ENCODE measurements around the gene VEPH1.

The VEPH1 gene

DNA sequence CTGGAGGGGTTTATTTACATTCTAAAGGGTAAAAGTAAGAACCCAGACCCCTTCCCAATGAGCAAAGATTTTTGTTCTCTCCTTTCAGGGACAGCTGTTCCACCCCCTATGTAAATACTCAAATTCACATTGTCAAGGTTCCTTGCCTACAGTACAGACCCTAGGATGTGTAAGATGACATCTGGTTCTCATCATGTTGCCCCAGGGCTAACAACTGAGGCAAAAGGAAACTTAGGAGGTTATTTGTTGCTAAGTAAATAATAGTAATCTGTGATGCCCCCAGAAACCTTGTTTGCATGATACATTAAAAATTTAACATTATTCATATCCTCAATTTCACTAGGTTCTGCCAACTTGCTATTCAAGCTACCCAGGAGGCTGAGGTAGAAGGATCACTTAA is 208.3 kb downstream of the VEPH1 start:
- no peak for DNase-seq

DNA sequence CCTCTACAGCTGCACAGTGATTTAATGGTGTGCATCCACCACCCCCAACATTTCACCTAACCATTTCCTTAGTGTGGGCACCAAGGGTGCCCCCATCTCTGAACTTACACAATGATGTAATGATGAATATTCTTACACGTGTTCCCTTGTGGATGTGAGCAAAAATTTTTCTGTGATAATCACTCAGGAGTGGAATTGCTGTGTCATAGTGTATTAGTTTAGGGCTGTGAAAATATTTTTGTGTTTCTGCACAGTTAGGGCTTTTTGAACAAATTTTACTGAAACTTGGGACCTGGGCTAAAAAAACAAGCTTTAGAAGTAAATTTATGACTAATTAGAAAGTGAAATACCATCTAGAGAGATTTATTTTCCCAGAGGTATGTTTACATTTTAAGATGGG is 208.7 kb downstream of the VEPH1 start:
- no peak for DNase-seq

DNA sequence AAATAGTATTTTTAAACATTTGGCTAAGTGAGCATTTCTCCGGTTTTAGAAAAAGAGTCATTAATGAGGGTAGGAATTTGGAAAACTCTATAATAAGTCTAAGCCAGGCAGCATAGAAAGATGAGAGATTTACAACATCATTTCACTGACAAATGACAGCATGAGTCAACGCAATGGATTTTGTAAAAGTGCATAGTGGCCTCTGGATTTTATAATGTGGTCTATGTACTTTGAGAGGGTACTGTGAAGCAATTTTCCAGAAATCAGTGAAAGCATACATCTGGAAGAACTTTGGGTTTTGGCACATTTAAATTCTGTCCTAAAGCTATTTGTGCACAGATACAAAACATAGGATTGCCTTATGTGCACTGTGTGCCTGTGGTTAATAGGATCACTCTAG is 212.4 kb downstream of the VEPH1 start:
- DNase-seq = no peak

DNA sequence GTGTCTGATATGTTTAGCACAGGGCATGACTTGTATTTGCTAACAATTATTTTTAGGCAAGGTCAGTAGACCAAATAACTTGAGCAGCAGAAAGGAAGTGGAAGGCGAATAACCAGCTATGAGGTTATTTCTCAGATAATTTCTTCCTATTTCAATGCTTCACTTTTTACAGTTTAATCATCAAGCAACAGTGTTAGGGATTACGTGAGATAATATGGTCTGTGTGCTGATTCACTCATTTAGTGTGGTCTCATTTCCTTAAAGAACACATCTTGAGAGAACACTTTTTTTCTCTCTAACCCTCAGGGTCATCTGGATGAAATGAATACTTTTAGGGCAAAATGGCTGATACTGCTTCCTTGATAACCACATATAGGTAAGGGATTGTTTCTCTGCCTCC is 217.2 kb downstream of the VEPH1 start:
- no peak for DNase-seq

DNA sequence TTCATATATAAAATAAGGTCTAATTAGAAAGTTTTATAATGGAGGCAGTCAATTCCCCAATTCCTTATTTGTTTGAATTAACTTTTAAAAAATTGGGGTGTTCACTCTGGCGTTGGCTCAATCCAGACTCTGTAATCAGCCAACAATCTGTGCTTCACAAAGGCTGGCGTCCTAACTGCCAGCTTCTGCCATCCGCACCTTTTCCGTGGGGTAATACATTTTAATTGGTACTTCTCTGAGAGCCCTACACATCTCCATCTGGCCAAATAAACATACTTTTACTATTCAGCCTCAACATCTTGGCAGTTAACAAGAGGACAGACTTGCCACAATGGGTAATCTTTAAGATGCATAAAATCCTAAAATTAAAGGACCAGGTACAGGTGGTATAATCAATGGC is 218.1 kb downstream of the VEPH1 start:
- DNase-seq = no peak

DNA sequence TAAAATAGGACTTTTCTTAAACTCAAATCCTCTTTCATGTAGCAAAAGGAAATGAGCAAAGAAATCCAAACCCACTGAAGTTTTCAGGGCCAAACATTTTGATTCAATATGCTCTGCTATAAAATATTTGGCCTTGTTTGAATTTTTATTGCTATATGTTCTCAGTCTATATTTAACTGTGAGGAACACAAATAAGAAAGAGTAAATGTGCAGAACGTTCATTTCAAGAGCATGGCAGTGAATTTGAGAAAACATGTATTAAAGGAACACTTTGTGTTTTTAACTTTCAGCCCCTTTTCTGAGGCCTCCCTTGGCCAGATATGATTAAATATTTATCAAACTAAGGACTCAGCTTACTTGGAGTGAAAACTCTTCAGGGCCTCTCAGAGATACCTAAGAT is 218.5 kb downstream of the VEPH1 start:
- no peak for DNase-seq

DNA sequence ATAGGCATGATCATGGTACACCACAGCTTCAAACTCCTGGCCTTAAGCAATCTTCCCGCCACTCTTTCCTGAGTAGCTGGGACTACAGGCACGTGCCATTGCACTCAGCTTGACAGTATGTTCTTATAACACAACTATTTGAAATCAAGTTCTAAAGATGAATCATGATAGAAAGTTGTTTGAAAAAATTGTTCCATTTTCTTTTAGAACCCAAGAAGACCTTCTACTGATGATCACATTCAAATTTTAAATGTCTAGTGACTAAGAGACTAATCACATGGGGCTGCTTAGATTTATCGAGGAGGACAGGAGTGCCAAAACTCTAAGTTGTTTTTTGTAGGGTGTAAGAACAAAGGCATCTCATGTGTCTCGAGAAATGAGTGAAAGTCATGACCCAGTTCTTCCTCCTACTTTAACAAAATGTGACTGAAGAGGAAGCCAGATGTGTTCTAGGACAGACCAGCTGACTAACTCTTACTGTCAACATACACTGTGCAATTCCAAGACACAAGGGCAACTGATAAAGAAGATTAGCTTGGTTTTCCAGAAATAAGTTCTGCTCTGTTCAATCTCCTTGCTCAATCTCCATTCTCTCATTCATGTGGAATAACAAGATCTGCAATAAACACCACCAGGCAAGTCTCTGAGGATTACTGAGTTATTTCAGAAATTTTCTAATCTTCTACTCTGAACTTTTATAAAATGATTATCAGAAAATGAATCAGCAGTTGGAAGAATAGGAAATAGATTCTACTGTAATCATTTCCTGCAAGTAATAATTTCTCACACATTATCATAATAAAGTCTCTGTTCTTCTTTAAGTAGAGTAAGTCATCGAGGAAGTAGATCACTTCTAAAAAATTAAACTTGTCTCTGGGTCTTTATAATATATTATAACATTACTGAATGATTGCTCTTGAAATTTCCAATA is 220.7 kb downstream of the VEPH1 start:
- no peak for DNase-seq

DNA sequence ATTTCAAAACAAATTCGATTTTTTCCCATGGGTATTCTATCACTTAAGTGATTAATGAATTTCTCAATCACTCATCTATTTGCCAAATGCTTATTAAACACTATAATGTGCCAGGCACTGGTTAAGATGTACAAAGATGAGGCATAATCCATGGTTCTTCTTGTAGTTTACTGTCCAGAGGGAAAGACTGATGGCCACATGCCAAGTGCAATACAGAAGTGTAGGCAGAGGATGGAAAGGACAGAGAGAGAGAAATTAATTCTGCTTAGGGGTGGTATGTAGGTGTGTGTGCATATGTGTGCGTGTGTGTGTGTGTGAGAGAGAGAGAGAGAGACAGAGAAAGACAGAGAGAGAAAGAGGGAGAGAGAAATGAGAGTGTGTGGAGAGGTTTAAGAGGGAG is 222.4 kb downstream of the VEPH1 start:
- no peak for DNase-seq

DNA sequence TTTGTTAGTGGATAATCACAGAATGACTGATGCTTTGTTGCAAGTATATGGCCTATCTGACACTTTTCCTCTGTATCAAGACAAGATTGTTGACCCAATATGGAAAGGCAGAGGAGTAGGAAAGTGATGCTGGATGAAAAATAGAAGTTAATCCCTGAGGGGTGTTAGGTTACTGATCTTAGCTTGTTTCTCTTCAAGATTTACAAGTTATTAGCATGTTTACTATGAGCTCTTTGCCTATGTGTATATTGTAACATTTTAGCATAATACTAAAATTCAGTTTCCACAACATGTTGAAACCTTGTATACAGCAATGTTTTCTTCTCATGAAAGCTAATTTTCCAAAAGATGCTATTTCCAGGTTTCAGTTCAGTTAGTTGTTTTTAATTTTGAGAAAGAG is 222.9 kb downstream of the VEPH1 start:
- no peak for DNase-seq

DNA sequence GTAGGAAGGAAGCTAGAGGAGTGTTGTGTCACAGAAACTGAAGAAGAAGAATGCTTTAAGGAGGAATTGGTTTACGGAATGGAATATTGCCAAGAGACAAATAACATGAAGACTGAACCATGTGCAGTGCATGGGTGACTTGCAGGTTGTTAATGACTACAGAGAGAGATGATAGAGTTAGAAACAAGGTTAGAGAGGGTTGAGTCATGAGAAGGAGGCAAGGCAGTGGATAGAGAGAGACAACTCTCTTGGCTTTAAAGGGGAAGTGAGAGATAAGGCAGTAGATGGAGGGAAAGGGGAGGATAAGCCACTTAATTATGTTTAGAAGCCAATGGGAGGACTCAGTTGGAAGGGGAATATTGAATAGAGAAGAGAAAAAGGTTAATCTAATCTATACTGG is 224.0 kb downstream of the VEPH1 start:
- no peak for DNase-seq

DNA sequence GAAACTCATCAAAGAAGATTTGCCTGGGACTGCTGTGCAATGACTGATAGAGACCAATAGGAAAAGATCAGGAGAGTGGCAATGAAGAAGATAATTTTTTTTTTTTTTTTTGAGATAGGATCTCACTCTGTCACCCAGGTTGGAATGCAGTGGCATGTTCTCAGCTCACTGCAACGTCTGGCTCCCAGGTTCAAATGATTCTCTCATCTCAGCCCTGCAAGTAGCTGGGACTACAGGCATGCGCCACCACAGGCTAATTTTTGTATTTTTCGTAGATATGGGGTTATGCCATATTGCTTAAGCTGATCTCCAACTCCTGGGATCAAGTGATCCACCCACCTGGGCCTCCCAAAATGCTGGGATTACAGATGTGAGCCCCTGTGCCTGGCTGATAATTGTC is 226.4 kb downstream of the VEPH1 start:
- DNase-seq = no peak

DNA sequence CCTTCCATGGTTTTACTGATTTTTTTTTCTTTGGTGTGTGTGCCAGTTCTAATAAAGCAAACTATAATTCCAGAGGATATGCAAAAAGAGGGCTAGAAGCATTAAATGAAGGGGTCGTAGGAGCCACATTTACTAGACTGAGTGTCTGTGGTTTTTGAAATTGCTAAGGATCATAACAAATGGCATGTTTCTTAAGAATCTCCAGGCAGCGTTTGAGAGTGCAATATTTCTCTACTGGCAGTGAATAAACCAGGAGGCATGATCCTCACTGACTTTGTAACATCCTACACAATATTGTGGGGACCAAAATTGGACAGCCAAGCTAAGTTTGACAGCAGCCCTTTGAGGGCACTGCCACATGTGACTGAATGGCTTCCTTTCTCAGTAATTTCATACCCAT is 227.4 kb downstream of the VEPH1 start:
- no peak for DNase-seq

DNA sequence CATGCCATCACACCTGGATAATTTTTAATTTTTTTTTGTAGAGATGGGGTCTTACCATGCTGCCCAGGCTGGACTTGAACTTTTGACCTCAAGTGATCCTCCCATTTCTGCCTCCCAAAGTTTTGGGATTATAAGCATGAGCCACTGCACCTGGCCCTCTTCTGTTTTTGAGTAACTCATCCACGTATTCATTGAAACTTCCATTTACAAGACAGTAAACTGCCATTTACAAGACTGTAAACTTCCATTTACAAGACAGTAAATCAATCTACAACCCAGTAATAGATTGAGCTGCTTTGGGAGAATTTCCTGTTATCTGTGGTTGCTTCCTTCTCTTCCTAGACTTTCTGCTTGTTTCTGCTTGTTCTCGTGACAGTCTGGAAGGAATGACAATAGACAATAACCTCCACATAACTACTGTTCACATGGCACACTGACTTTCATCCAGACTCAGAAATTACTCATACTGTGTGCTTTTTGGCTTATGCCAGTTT is 228.5 kb downstream of the VEPH1 start:
- DNase-seq = no peak

DNA sequence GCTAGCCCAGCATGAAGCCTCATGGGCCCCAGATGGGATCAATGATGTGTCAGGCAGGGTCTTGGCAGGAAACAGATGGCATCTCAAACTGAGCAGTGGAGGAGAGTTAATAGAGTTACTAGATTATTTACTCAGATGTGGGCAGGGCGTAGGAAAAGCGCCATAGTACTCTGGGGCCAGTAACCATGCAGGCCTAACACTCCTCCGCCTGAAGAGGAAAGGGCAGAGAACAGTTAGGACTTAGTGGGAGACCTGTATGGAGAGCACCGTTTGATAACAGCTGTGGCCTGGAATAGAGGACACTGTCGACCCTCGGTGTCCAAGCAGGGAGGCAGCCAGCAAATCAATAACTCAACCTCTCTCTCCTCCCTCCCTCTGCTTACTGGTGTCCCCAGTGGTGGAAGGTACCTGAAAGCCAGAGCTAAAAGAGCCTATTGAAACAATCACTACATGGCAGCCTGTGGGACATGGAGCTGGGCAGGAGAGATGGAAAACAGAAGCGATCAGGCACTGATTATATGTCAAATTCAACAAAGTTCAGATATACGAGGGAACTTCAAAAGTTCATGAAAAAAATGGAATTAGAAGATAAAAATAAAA is 231.8 kb downstream of the VEPH1 start:
- no peak for DNase-seq

DNA sequence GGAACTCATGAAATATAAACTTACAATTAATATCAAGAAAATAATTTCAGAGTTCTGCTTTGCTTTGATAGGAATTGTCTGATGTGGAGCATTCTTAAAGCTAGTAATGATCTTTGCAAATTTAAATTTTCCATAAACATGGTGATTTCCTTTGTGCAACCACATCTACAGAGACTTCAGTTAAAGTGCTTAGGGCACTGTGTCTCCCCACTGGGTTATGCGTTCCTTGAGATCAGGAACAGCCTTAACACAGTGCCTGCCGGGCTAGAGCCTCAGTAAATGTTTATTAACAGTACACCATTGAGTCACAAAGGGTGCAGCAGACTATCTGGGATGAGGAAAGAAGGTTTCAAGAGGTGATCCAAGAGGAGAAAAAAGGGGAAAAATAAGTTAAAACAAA is 235.2 kb downstream of the VEPH1 start:
- DNase-seq = no peak

DNA sequence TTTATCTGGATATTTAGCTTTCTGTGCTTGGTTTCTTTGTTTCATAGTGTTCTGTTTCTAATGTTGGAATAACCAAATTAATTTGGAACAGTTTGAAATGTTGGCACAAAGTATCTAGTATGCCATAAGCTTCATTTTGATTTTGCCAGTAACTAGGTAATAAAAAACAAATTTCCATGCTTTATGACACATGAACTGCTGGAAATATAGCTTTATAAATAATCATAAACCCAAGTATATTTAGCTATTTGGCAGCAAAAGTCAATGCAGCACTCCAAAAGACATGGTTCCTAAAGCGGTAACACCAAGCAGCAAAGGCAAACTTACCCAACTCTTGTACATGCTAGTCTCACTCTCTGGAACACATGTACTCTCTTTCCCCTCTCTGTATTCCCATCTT is 237.3 kb downstream of the VEPH1 start:
- DNase-seq = no peak

DNA sequence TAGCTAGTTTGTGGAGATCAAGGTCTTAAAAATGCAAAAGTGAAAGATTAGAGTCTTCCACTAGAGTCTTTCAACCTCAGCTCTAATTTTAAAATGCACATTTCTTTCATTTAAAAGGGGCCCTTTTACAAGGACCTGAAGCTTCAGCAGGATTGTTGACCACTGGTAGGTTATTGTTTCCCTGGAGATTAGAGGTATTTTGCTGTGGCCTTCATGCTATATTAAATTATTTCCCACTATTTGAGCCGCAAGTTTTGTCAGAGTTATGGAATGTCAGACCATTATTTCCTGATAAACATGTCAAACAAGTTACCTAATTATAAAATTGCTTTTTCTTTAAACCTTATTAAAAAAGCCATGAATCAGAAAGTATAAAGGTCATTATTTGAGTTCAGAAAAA is 240.2 kb downstream of the VEPH1 start:
- no peak for DNase-seq

DNA sequence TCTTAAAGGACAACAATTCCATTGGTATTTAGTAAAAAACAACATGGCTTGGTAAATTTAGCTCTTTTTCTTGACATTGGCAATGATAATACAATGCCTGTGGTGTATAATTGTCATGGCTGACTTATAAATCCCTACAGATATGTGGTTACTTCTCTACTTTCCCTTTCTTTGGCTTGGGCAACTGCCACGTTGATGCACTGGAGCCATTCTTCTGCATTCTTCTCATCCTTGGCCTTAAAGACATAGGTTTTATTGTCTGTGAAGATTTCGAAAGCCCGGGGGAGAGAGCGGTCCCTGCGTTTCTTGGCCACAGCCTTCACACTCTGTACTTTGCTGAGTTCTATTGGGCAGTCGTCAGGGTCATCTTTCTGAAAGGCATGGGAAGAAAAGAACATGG is 242.2 kb downstream of the VEPH1 start:
- DNase-seq = no peak

DNA sequence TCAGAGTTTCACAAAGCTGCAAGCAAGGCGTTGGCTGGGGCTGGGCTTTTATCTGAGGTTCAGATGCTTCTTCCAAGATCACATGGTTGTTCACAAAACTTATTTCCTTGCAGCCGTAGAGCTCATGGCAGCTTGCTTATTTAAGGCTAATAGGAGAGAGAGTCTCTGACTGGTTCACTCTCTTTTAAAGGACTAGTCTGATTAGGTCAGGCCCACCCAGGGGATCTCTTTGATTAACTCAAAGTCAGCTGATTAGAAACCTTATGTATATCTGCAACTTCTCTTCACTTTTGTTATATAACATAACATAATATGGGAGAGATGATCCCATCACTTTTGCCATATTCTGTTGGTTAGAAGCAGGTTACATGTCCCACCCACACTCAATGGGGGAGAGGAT is 243.4 kb downstream of the VEPH1 start:
- no peak for DNase-seq

DNA sequence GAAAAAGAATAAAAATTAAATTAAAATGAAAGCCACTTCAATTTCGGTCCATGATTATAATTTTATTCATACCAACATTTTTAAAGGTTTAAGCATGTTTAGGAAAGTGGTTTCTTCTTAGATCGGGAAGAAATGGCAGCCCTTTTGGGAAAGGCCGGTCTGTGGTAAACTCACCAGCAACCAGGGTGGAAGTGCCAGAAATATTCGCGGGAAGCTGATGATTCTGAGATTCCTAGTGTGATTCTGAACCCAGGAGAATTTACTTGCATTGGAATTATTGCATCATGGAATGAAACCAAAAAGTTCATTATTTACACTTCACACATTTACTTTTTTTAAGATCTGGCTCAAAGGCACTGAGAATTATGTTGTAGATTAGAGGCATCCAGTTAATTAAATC is 246.1 kb downstream of the VEPH1 start:
- DNase-seq = no peak

DNA sequence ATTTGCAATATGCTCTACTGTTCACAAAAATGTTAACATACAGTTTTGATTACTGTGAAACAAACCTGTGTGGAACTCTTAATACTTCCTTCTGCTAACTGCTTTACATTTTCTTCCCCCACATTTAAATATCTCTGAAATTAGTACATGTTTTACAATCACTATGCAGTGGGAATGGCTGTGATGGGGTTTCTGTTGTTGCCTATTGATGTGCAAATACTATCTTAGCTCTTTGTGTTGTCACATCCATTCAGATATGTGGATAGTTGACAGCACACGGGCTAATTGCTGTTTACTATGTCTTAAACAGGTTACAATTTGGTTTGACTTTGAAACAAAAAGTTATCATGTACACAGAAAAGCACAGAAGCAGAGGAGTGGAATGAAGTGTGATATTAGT is 247.4 kb downstream of the VEPH1 start:
- no peak for DNase-seq

DNA sequence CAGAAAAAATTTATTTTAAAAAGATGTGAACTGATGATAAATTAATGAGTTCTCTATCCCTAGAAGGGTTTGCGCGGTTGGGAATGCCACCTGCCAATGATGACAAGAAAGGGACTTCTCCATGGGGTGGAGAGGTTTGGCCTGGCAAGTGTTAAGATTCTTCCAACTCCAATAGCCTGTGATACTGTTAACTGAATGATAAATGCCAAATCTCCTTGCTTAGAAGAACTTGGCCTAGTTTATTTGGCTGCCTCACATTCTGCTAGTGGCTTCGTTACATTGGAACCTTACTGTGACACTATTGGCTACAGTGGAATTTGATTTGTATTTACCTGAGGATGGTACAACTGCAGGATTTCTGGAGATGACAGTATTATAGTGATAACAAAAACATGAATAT is 251.5 kb downstream of the VEPH1 start:
- DNase-seq = no peak

DNA sequence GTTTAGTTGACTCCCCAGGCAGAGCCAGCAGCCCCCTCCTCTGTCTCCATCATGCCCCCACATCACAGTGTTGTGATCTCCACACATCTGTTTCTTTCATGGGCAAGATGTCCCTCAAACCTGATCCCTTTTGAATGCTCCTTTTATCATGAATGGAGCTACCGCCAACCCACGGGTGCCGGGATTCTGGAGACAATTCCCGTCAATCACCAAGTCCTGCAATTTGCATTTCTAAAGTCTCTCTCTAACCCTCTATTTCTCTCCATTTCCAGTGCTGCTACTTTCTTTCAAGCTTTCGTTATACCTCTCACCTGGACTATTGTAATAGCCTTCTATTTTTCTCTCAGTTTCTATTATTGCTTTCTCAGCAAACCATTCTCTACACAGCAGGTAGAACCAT is 253.6 kb downstream of the VEPH1 start:
- DNase-seq = no peak

DNA sequence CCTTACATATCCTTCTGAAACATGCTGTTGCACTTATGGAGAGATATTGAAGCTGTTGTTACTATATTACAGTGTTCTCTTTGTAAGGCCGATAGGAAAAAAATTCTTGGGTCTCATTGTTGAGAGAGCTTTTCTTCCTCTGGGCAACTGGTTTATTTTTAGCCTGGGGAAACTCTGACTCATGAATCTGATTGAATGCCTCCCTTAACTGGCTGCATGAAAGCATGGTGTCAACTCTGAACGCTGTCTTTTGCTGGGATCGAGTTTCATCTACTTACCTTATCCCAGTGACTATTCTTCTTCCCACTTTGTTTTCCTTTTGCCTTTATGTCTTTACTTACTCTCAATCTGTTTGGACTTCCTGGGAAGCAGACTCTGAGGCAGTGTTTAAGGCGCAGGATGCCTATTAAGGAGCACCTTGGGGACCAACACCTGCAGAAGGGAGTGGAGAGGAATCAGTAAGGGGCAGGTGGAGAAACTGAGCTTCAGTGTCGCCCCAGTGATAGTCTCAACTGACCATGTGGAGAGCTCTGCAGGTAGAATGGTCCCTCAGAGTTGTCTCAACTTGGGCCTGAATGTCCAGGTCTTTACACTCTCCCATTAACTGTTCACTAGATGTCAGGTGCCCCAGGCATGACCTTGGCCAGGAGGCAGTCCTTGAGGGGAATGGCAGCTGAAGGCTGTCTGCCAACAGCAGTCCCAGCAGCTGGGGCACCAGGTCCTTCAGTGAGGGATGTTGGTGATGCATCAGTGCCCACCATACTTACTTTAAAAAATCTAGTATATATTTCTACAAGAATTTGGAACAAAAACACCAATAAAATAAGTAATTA is 254.4 kb downstream of the VEPH1 start:
- DNase-seq = peak; percentile 73

Measured in DMS53 (cell line).